ENCODE data around the gene APOBR.
"Not testable (repeated sequence)": the region's sequence is repeated elsewhere in the genome, so short reads cannot be mapped to it uniquely, and the experiment has no call there.

Gene APOBR

GRCh38 chr16:28494121-28494851 lies at the start of gene APOBR:
Gene APOBR, plus strand, starts transcription at chr16:28494643. Its CDS starts 39 bp downstream, at chr16:28494682.
- DNase-seq = peak; percentile 92

GRCh38 chr16:28446388-28446787 lies 48.1 kb upstream of the APOBR start:
- DNase-seq = not testable (repeated sequence)

GRCh38 chr16:28447081-28447480 lies 47.4 kb upstream of the APOBR start:
- DNase-seq = not testable (repeated sequence)

GRCh38 chr16:28473714-28474265 lies 20.7 kb upstream of the APOBR start:
- no peak for DNase-seq

- no peak for DNase-seq
Observed at GRCh38 chr16:28475221-28475620, 19.2 kb upstream of the APOBR start.

- DNase-seq = no peak
Observed at GRCh38 chr16:28477311-28477920, 17.0 kb upstream of the APOBR start.

- no peak for DNase-seq
Observed at GRCh38 chr16:28478506-28479180, 15.8 kb upstream of the APOBR start.

- DNase-seq = no peak
Observed at GRCh38 chr16:28482026-28482425, 12.4 kb upstream of the APOBR start.

GRCh38 chr16:28483361-28483760 lies 11.1 kb upstream of the APOBR start:
- DNase-seq = not testable (repeated sequence)

GRCh38 chr16:28486266-28486665 lies 8.2 kb upstream of the APOBR start:
- DNase-seq = no peak

- DNase-seq = no peak
Observed at GRCh38 chr16:28491230-28491969, 3.0 kb upstream of the APOBR start.

- DNase-seq = peak; percentile 91
Observed at GRCh38 chr16:28491970-28492474, 2.4 kb upstream of the APOBR start, which contains the start of gene CLN3. Gene CLN3, minus strand, starts transcription at chr16:28492074. Its CDS starts 315 bp downstream, at chr16:28491759.

GRCh38 chr16:28492511-28492910 lies 1.9 kb upstream of the APOBR start:
- no peak for DNase-seq

GRCh38 chr16:28495098-28495793 lies 803 bp downstream of the APOBR start:
- no peak for DNase-seq

GRCh38 chr16:28495795-28496749 lies 1.6 kb downstream of the APOBR start:
- DNase-seq = no peak

- no peak for DNase-seq
Observed at GRCh38 chr16:28496844-28497243, 2.4 kb downstream of the APOBR start.

GRCh38 chr16:28497386-28497785 lies 2.9 kb downstream of the APOBR start:
- DNase-seq = no peak

GRCh38 chr16:28497861-28498599 lies 3.6 kb downstream of the APOBR start:
- no peak for DNase-seq

GRCh38 chr16:28498666-28499381 lies 4.4 kb downstream of the APOBR start:
- DNase-seq = no peak

All from CD4-positive, alpha-beta T cell treated with Interleukin-12 subunit alpha and Interleukin-12 subunit beta, for 1 hour (primary cell).